GM23248 (cell line): Measurements from ENCODE around the gene RASGRP1. TPM values are rescaled to one million over a fixed set of nuclear protein-coding genes. Genes with fewer than 3 reads are reported as not detected.
"Not testable (repeated sequence)": the region's sequence is repeated elsewhere in the genome, so short reads cannot be mapped to it uniquely, and the experiment has no call there.

ENCODE experiments used
- DNase-seq: peaks from one replicate; pipeline ENCODE4 v3.0.0-alpha.2; 2015
- H2AFZ ChIP-seq: fragments of 200-600 bp; sonication (generic); 2 replicates; pipeline ENCODE4 v1.6.1; 2016; ENCODE audit warnings: antibody characterized with exemption
- H3F3A ChIP-seq: fragments of 200-600 bp; sonication (generic); 2 replicates; pipeline ENCODE4 v1.6.1; 2016; ENCODE audit warnings: mild to moderate bottlenecking, antibody characterized with exemption, mixed run types; ENCODE audit not compliant: insufficient read depth
- H3K27ac ChIP-seq: fragments of 200-600 bp; sonication (generic); 2 replicates; pipeline ENCODE4 v1.5.1; 2016; ENCODE audit warnings: mild to moderate bottlenecking
- H3K27me3 ChIP-seq: fragments of 200-600 bp; sonication (generic); replicated peaks from 2 replicates; pipeline ENCODE4 v1.6.1; 2016; ENCODE audit warnings: mild to moderate bottlenecking; ENCODE audit not compliant: insufficient read depth
- H3K36me3 ChIP-seq: fragments of 200-600 bp; sonication (generic); 2 replicates; pipeline ENCODE4 v1.6.1; 2016; ENCODE audit warnings: low read depth, mild to moderate bottlenecking
- H3K4me1 ChIP-seq: fragments of 200-600 bp; sonication (generic); 2 replicates; pipeline ENCODE4 v1.6.1; 2016; ENCODE audit warnings: mild to moderate bottlenecking; ENCODE audit not compliant: insufficient read depth
- H3K4me2 ChIP-seq: fragments of 200-600 bp; sonication (generic); one replicate; pipeline ENCODE4 v1.6.1; 2016; ENCODE audit warnings: mild to moderate bottlenecking; ENCODE audit not compliant: unreplicated experiment
- H3K4me3 ChIP-seq: fragments of 200-600 bp; sonication (generic); 2 replicates; pipeline ENCODE4 v1.5.1; 2016; ENCODE audit warnings: mild to moderate bottlenecking
- H3K79me2 ChIP-seq: fragments of 200-600 bp; sonication (generic); 2 replicates; pipeline ENCODE4 v1.6.1; 2016; ENCODE audit warnings: mild to moderate bottlenecking; ENCODE audit not compliant: insufficient read depth
- H3K9ac ChIP-seq: fragments of 200-600 bp; sonication (generic); 2 replicates; pipeline ENCODE4 v1.6.1; 2016; ENCODE audit warnings: mild to moderate bottlenecking
- H3K9me2 ChIP-seq: fragments of 200-600 bp; sonication (generic); 2 replicates; pipeline ENCODE4 v1.6.1; 2016; ENCODE audit warnings: mixed run types, mild to moderate bottlenecking, moderate library complexity; ENCODE audit not compliant: insufficient read depth
- H3K9me3 ChIP-seq: fragments of 200-600 bp; sonication (generic); one replicate; pipeline ENCODE4 v1.6.1; 2017; ENCODE audit warnings: low read depth
- H4K20me1 ChIP-seq: fragments of 200-600 bp; sonication (generic); 2 replicates; pipeline ENCODE4 v1.6.0; 2016; ENCODE audit not compliant: insufficient read depth
- EZH2 ChIP-seq: fragments of 200-600 bp; sonication (generic); IDR thresholded peaks from 2 replicates; pipeline ENCODE4 v1.6.1; 2018; ENCODE audit warnings: antibody characterized with exemption, mild to moderate bottlenecking; ENCODE audit not compliant: insufficient read depth, poor library complexity, severe bottlenecking
- EZH2phosphoT487 ChIP-seq: fragments of 200-600 bp; sonication (generic); IDR thresholded peaks from 2 replicates; pipeline ENCODE4 v1.6.1; 2018; ENCODE audit warnings: antibody characterized with exemption, moderate library complexity, mild to moderate bottlenecking, low read depth; ENCODE audit not compliant: insufficient read depth
- WGBS, 2 experiments: methylation state at CpG; one replicate each; pipeline ENCODE4 v1.1.6; 2015 to 2017; ENCODE audit warnings: low lambda C conversion rate in 2 of 2, low coverage in 1 of 2; ENCODE audit errors: missing lambda C conversion rate in 2 of 2; 5-methylcytosine and 5-hydroxymethylcytosine counted together
- in situ Hi-C: fragments of 300-500 bp; cut with MboI; formaldehyde crosslinking; loops from 2 replicates; pipeline ENCODE4 v1.15.0; 2020
- polyA plus RNA-seq: library from polyadenylated mRNA; unstranded; fragments of >200 nt; fragmentation: Nextera tagmentation; extraction: Ambion mirVana; gene quantifications from 2 replicates; pipeline ENCODE4 v1.2.1, GENCODE V29; 2016
- total RNA-seq: library from RNA; depleted of rRNA; stranded (reverse); fragments of >200 nt; shearing (Covaris generic); gene quantifications from 2 replicates; pipeline ENCODE4 v1.2.3, GENCODE V29; 2014

RASGRP1 gene
- total and polyA plus RNA-seq, 2 experiments from 2014 or later = 0.58 to 1.5 TPM

DNA sequence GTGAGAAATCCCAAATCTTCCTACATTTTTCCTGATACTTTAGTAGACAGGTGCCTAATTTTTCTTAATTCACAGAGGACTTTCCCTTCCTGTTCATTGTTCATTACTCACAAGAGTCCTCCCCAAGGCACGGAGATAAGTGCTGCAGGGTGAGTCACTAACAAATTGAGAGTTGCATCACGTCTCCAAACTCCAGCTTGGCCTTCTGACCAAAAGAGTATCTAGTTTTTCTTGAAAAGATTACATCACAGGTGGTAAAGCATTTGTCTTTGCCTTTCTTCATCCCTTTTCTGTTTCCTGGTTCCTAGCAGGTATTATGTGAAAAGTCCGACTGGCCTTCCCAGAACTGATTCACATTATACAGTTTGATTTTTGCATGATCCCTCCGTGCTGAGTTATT is 24.9 kb upstream of the RASGRP1 start:
- WGBS, 2 experiments = 47 to 50% methylated on average over 4 of the region's 4 CpGs

DNA sequence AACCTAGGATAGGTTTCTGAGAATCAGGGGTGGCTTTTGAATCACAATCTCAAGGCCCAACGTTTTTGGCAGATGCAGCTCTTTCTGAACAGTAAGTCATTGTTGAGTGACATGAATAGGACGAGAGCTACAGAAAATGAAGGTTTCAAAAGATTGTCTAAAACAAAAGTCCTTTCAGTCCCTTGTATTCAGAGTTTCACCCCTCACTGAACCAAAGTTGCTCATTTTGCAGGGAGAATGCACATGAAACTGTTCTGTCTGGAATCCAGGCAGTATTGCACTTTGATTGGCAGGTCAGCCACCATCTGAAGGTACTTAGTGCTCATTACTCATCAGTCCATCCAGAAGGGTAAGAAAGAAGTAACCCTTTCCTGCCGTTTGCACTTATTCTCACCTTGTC is 24.1 kb upstream of the RASGRP1 start:
- H3K9me3 ChIP-seq = no peaks in the 10 kb centered on the region
- DNase-seq = no peak
- 0 out of 2 replicates have a peak, but pooled peaks cover 3% of the 10 kb centered on the region for H3K4me1 ChIP-seq
- 0 out of 2 replicates have a peak, but pooled peaks cover 4% of the 10 kb centered on the region for H3F3A ChIP-seq
- no peak overlapping the region for H2AFZ ChIP-seq
- no peaks in the 10 kb centered on the region for H4K20me1 ChIP-seq
- H3K36me3 ChIP-seq = no peaks in the 10 kb centered on the region
- H3K27me3 ChIP-seq = peaks cover 11% of the 10 kb centered on the region
- WGBS, 2 experiments = 44 to 50% methylated on average over 3 of the region's 3 CpGs
- no peaks in the 10 kb centered on the region for H3K79me2 ChIP-seq
- in situ Hi-C loops = no loop called here
- H3K4me3 ChIP-seq = no peak overlapping the region
- no peak overlapping the region for H3K4me2 ChIP-seq
- H3K9me2 ChIP-seq = no peaks in the 10 kb centered on the region
- H3K9ac ChIP-seq = no peak overlapping the region
- no peak overlapping the region for H3K27ac ChIP-seq
- TF ChIP-seq EZH2 (no peak), EZH2phosphoT487 (no peak)

More for the DNA sequence above, 24.9 kb upstream of the RASGRP1 start:
- no peak for TF ChIP-seq EZH2phosphoT487
- TF ChIP-seq EZH2 = no peak
- Histone ChIP-seq H3K27me3 (peaks cover 19% of the 10 kb centered on the region), H3K9me3 (no peaks in the 10 kb centered on the region), H4K20me1 (no peaks in the 10 kb centered on the region), H3K4me3 (no peak overlapping the region), H3K27ac (no peak overlapping the region), H3K36me3 (no peaks in the 10 kb centered on the region), H2AFZ (no peak overlapping the region), H3K79me2 (no peaks in the 10 kb centered on the region), H3K4me1 (0 out of 2 replicates have a peak, but pooled peaks cover 3% of the 10 kb centered on the region), H3K4me2 (no peak overlapping the region), H3K9me2 (no peaks in the 10 kb centered on the region), H3F3A (0 out of 2 replicates have a peak, but pooled peaks cover 4% of the 10 kb centered on the region), H3K9ac (no peak overlapping the region)
- in situ Hi-C loops = no loop called here
- DNase-seq = peak; percentile 92

- no peak for DNase-seq
- 60 to 63% methylated on average over 6 of the region's 6 CpGs for whole genome bisulfite sequencing, 2 experiments
- Histone ChIP-seq H3K27ac (no peak overlapping the region), H3K4me2 (no peak overlapping the region), H3K4me3 (no peak overlapping the region), H3F3A (0 out of 2 replicates have a peak, but pooled peaks cover 4% of the 10 kb centered on the region), H3K36me3 (no peaks in the 10 kb centered on the region), H4K20me1 (no peaks in the 10 kb centered on the region), H3K9me2 (no peaks in the 10 kb centered on the region), H3K27me3 (peaks cover 9% of the 10 kb centered on the region), H3K9me3 (no peaks in the 10 kb centered on the region), H3K9ac (no peak overlapping the region), H3K79me2 (no peaks in the 10 kb centered on the region), H2AFZ (no peak overlapping the region), H3K4me1 (no peaks in the 10 kb centered on the region)
- TF ChIP-seq EZH2phosphoT487 (no peak), EZH2 (no peak)
- in situ Hi-C loops = no loop called here
These were observed 22.6 kb upstream of the RASGRP1 start for GRCh38 chr15:38587214-38587613.

DNA sequence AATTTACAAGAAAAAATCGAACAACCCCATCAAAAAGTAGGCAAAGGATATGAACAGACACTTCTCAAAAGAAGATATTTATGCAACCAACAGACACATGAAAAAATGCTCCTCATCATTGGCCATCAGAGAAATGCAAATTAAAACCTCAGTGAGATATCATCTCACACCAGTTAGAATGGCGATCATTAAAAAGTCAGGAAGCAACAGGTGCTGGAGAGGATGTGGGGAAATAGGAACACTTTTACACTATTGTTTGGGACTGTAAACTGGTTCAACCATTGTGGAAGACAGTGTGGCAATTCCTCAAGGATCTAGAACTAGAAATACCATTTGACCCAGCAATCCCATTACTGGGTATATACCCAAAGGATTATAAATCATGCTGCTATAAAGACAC is 21.4 kb upstream of the RASGRP1 start:
- H3K27me3 ChIP-seq, H3K4me1 ChIP-seq, H3K4me3 ChIP-seq, H4K20me1 ChIP-seq, H3F3A ChIP-seq, H3K79me2 ChIP-seq, H2AFZ ChIP-seq, H3K9me3 ChIP-seq, H3K9ac ChIP-seq, H3K27ac ChIP-seq, H3K36me3 ChIP-seq, in situ Hi-C loops, DNase-seq, H3K9me2 ChIP-seq, H3K4me2 ChIP-seq: not testable (repeated sequence)
- 71 to 76% methylated on average over 2 of the region's 2 CpGs for WGBS, 2 experiments

DNA sequence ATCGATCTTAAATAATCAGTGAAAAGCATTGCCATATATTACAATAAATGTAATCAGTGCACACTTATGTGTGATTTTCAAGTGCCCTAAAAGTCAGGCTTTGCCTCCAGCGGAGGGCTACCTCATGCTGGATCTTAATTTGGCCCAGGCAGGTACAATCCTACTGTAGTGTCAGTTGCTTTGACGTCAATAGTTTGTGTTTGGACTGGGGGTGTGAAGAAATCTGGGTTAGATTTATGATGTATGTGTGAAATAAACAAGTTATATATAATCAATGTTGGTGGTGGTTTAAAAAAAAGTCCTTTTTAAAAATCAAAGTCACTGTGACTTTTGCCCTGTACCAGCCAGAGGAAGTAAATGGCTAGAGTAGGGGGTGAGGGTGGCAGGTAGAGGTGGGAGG is 14.0 kb upstream of the RASGRP1 start:
- H3K9me3 ChIP-seq = no peaks in the 10 kb centered on the region
- H3K4me2 ChIP-seq = no peak overlapping the region
- WGBS, 2 experiments = 59 to 62% methylated on average over 3 of the region's 3 CpGs
- in situ Hi-C loops = no loop called here
- H2AFZ ChIP-seq = no peak overlapping the region
- H3K36me3 ChIP-seq = no peaks in the 10 kb centered on the region
- no peaks in the 10 kb centered on the region for H3F3A ChIP-seq
- no peaks in the 10 kb centered on the region for H3K4me1 ChIP-seq
- H3K79me2 ChIP-seq = no peaks in the 10 kb centered on the region
- H4K20me1 ChIP-seq = no peaks in the 10 kb centered on the region
- H3K4me3 ChIP-seq = no peak overlapping the region
- no peaks in the 10 kb centered on the region for H3K9me2 ChIP-seq
- TF ChIP-seq EZH2phosphoT487 (no peak), EZH2 (no peak)
- DNase-seq = no peak
- no peak overlapping the region for H3K27ac ChIP-seq
- no peak overlapping the region for H3K9ac ChIP-seq
- peaks cover 13% of the 10 kb centered on the region for H3K27me3 ChIP-seq
